ENCODE measurements around the gene CIPC.

The CIPC gene

DNA sequence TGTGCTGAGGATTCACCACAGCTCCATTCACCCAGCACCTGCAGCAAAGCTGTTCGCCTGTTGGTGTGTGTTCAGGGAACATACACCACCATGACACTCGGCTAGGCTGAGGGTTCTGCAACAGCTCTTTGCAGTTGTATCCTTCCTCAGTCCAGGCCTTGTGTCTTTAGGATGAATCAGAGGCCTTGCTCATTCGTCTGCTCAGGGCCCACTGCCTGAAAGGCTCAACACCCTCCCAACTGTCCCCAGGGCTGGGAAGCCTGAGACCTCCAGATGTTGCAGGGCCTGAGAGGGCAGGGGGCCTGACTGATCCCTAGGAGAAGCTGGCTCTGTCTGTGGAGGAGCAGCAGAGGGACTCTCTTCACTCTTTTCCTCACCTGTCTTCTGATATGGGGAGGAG, 32.3 kb downstream of the CIPC start:
- H3K4me3 Mint-ChIP-seq = no peak overlapping the region
- no peaks in the 10 kb centered on the region for H3K36me3 Mint-ChIP-seq (ENCODE audit: insufficient read depth)
- no peaks in the 10 kb centered on the region for H3K9me3 Mint-ChIP-seq
- ATAC-seq (replicated peaks) (no peak), DNase-seq (no peak)
- H3K27me3 Mint-ChIP-seq = peaks cover 65 to 100% of the 10 kb centered on the region in 2 donors
- no peak overlapping the region for H3K27ac Mint-ChIP-seq
- peaks cover 0 to 5% of the 10 kb centered on the region in 2 donors for H3K4me1 Mint-ChIP-seq (ENCODE audit: low read depth in 2 of 2)

GRCh38 chr14:77131206-77131605, 33.1 kb downstream of the CIPC start:
- peaks cover 67 to 100% of the 10 kb centered on the region in 2 donors for H3K27me3 Mint-ChIP-seq
- no peak for ATAC-seq (replicated peaks)
- no peaks in the 10 kb centered on the region for H3K36me3 Mint-ChIP-seq (ENCODE audit: insufficient read depth)
- H3K4me1 Mint-ChIP-seq (ENCODE audit: low read depth in 2 of 2) = peaks cover 0 to 2% of the 10 kb centered on the region in 2 donors
- H3K9me3 Mint-ChIP-seq = no peaks in the 10 kb centered on the region
- H3K4me3 Mint-ChIP-seq = no peak overlapping the region
- DNase-seq = no peak
- H3K27ac Mint-ChIP-seq = no peak overlapping the region

DNA sequence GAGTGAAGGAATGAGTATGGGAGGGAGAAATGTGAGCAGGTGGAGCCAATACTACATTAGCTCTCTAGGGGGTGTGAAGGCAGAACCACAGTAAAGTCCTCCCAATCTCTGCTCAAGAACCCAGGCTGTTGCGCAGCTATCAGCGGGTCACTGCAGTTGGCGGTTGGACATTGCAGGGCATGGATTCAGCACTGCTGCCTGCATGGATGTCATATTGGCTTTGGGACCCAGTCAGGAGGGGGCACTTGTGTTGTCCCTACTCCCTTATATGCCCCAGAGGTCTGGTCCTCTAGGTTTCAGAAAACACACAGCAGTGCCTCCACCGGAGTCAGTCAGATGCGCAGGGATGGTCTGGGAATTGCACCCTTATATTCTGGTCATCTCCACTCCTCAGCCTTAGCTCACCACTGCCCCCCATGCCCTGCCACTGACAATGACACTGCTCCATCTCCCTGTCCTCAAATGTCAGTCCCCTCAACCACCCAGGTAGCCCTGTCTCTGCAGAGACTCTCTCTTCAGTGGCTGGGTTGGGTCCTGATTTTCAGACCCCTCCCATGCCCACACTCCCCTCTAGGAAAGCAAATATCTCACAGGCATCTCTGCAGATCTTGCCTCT, 33.9 kb downstream of the CIPC start:
- no peak overlapping the region for H3K4me3 Mint-ChIP-seq
- no peaks in the 10 kb centered on the region for H3K9me3 Mint-ChIP-seq
- H3K4me1 Mint-ChIP-seq (ENCODE audit: low read depth in 2 of 2) = peaks cover 0 to 2% of the 10 kb centered on the region in 2 donors
- ATAC-seq (replicated peaks) (no peak), DNase-seq (no peak)
- no peaks in the 10 kb centered on the region for H3K36me3 Mint-ChIP-seq (ENCODE audit: insufficient read depth)
- H3K27ac Mint-ChIP-seq = no peak overlapping the region
- peaks cover 72 to 100% of the 10 kb centered on the region in 2 donors for H3K27me3 Mint-ChIP-seq

DNA sequence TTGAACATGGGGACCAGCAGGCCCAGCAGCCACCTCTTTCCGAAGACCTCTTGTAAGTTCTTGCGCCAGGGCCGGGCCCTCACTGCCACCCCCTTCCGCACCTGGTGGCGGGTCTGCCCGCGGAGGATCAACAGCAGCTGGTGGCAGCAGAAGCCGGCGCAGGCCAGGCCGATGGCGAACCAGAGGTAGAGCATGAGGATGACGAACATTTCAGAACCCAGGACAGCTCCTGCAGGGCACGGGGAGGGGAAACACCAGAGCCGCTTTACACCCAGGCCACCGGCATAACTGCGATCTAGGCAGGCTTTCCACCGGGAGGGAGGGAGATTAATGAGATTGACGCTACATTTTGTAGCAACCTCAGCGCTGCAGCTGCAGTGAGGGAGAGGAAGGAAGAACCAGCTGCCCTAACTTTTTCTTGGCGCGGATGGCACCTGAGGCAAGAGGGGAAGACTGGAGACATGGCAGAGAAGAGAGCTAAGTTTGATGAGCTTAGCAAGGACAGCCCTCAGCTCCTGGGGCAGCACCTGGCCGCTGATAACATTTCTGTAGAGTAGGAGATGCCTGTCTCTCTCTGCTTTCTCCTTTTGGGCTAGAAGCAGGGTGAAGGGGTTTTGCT, 35.8 kb downstream of the CIPC start:
- H3K4me3 Mint-ChIP-seq = no peak overlapping the region
- H3K36me3 Mint-ChIP-seq (ENCODE audit: insufficient read depth) = no peaks in the 10 kb centered on the region
- peak; percentile 40 to 50 (median 41) for DNase-seq
- H3K27me3 Mint-ChIP-seq = peaks cover 73 to 100% of the 10 kb centered on the region in 2 donors
- peaks cover 0 to 2% of the 10 kb centered on the region in 2 donors for H3K4me1 Mint-ChIP-seq (ENCODE audit: low read depth in 2 of 2)
- H3K27ac Mint-ChIP-seq = no peak overlapping the region
- peak; percentile 78 for ATAC-seq (replicated peaks)
- no peaks in the 10 kb centered on the region for H3K9me3 Mint-ChIP-seq

- Mint-ChIP-seq H3K27me3 (peaks cover 79 to 94% of the 10 kb centered on the region in 2 donors), H3K27ac (no peak overlapping the region), H3K36me3 (ENCODE audit: insufficient read depth) (no peaks in the 10 kb centered on the region), H3K4me1 (ENCODE audit: low read depth in 2 of 2) (peaks cover 5 to 13% of the 10 kb centered on the region in 2 donors), H3K4me3 (peak overlapping the region; percentile 26 to 59), H3K9me3 (no peaks in the 10 kb centered on the region)
- DNase-seq (no peak), ATAC-seq (replicated peaks) (no peak)
These were observed 41.0 kb downstream of the CIPC start for GRCh38 chr14:77139022-77139421.

DNA sequence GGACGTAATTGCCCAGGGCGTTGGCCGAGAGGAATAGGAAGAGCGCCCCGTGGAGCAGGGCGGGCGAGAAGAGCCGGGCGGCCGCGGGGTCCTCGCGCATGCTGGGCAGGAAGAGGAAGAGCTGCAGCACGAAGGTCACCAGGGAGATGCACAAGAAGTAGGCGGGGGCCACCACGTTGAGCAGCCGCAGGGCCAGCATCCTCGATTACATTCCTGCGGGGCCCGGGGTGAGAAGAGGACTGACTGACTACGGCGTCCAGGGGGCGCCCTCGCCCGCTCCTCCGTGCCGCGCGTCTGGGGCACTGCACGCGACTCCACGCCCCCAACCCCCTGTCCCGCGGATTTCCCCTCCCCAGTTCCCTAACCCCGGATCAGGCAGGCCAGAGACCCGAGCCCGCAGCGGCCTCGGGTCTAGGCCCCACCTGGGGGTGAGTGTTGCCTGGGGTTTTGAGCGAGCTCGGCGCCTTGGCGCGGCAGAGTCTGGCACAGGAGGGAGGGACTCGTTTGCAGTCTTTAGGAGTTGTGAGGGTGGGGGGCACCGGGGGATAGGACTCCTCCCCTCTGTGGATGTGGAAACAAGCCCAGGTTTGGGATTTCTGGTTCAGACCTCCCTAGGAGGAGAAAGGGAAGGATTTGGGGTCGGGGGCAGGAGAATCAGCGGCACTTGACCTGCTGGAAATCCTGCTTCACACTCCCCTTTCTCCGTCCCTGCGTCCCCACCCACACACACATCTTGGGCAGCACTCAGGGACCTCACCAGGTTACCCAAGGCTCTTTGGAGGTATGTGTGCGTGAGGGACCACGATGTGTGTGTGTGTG, 41.7 kb downstream of the CIPC start:
- H3K4me3 Mint-ChIP-seq = peak overlapping the region; percentile 26 to 61
- ATAC-seq (replicated peaks) (peak; percentile 66), DNase-seq (peak in 1 of 3 experiments; percentile 9)
- H3K4me1 Mint-ChIP-seq (ENCODE audit: low read depth in 2 of 2) = peaks cover 5 to 13% of the 10 kb centered on the region in 2 donors
- no peaks in the 10 kb centered on the region for H3K9me3 Mint-ChIP-seq
- H3K36me3 Mint-ChIP-seq (ENCODE audit: insufficient read depth) = no peaks in the 10 kb centered on the region
- H3K27ac Mint-ChIP-seq = no peak overlapping the region
- peaks cover 79 to 94% of the 10 kb centered on the region in 2 donors for H3K27me3 Mint-ChIP-seq

DNA sequence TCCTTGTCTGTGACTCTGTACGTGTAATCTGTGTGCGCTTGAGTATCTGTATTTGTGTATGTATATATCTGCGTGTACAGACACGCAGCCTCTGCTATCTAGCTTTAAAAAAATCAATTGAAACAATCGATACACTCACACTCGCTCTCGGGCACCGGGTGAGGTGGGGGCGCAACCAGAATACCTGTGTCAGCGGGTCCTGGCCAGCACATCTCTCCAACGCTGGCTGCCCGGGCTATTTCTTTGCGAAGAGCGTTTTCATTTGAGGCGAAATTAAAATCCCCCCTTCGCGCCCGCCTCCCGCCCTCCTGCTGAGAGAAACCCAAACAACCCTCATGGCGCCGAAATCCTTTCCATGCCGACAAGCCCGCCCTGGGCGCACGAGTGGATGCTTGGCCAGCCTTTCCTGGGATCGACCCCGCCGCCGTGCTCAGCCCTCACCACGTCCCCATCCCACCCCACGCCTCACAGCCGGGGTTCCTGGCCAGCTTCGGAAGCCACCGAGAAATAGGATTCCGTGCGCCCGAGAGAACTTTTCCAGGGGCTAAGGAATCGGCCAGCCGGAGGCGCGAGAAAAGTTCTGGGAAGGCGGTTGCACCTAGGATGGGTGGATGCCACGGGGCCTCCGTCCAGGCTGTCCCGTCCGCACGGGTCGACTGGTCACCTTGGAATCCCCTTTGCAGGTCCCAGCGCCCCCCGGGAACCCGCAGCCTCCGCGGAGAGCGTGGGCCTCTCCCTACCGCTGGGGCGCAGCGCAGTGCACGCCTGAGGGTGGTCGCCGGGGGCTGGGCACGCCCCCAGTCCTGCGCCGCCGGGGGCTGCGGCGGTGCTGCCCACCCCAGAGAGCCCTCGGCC, 42.5 kb downstream of the CIPC start:
- Mint-ChIP-seq H3K27ac (no peak overlapping the region), H3K36me3 (ENCODE audit: insufficient read depth) (no peaks in the 10 kb centered on the region), H3K9me3 (no peaks in the 10 kb centered on the region), H3K4me1 (ENCODE audit: low read depth in 2 of 2) (peaks cover 5 to 13% of the 10 kb centered on the region in 2 donors), H3K27me3 (peaks cover 79 to 94% of the 10 kb centered on the region in 2 donors), H3K4me3 (peak overlapping the region; percentile 26 to 61)
- no peak for ATAC-seq (replicated peaks)
- no peak for DNase-seq

- H3K27me3 Mint-ChIP-seq = peaks cover 83 to 94% of the 10 kb centered on the region in 2 donors
- no peaks in the 10 kb centered on the region for H3K36me3 Mint-ChIP-seq (ENCODE audit: insufficient read depth)
- H3K4me1 Mint-ChIP-seq (ENCODE audit: low read depth in 2 of 2) = peaks cover 5 to 13% of the 10 kb centered on the region in 2 donors
- H3K9me3 Mint-ChIP-seq = no peaks in the 10 kb centered on the region
- DNase-seq = no peak
- ATAC-seq (replicated peaks) = peak; percentile 29
- peak within 1 kb of the TSS; percentile 67 to 68 for H3K4me3 Mint-ChIP-seq
- H3K27ac Mint-ChIP-seq = no peak within 1 kb of the TSS
These were observed 43.4 kb downstream of the CIPC start, which contains the start of gene ZDHHC22 for GRCh38 chr14:77141214-77142004. Gene ZDHHC22, minus strand, starts transcription at chr14:77141791. Its CDS starts 2,053 bp downstream, at chr14:77139738.

- no peaks in the 10 kb centered on the region for H3K9me3 Mint-ChIP-seq
- peaks cover 83 to 94% of the 10 kb centered on the region in 2 donors for H3K27me3 Mint-ChIP-seq
- peaks cover 5 to 13% of the 10 kb centered on the region in 2 donors for H3K4me1 Mint-ChIP-seq (ENCODE audit: low read depth in 2 of 2)
- ATAC-seq (replicated peaks) = no peak
- peak overlapping the region; percentile 67 to 68 for H3K4me3 Mint-ChIP-seq
- no peak overlapping the region for H3K27ac Mint-ChIP-seq
- H3K36me3 Mint-ChIP-seq (ENCODE audit: insufficient read depth) = no peaks in the 10 kb centered on the region
- DNase-seq = no peak
These were observed 44.1 kb downstream of the CIPC start for GRCh38 chr14:77142005-77142800.

DNA sequence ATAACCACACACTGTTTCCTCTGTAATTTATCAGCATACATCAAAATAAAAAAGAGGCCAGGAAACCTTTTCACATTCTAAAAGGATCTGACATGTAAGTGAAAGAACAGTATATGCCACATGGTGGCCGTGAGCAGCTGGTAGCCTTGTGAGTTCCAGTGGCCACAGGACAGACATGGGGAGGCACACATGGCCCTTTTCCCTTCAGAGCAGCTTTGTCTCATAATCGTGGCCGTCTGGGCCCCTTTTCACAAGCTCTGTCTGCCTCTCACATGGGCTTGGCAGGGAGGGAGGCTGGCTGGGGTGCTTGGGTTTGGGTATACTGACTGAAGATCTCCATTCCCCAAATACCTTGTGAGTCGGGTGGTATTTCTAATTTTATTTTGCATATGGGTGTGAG, 45.0 kb downstream of the CIPC start:
- H3K27me3 Mint-ChIP-seq = peaks cover 77 to 87% of the 10 kb centered on the region in 2 donors
- no peak for ATAC-seq (replicated peaks)
- no peaks in the 10 kb centered on the region for H3K36me3 Mint-ChIP-seq (ENCODE audit: insufficient read depth)

DNA sequence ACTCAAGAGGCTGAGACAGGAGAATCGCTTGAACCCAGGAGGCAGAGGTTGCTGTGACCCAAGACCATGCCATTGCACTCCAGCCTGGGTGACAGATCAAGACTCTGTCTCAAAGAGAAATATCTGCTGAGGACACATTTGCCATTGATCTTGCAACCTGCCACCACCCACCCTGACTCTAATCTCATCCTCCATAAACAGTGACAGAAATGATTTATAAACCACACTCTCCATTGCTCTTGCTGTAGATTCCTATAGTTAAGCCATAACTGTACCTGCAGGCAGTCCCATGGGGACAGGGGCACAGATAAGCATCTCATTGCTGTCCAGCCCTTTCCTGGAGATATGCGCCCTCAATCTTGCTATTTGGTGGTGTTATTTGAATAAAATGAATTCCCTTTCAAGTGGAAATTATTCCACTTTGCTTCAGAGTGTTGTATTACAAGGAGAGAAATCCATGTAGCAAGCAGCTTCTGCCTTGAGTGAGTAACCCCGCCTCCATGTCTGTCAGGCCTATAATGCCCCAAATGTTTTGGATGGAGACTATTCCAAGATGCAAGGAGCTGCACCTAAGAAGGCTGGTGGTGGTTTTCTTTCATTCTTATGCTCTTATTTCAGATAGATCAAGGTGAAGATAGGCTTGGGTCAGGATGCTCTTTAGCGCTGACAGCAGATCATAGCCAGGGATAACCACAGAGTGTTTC, 46.5 kb downstream of the CIPC start:
- ATAC-seq (replicated peaks) = no peak
- no peak for DNase-seq
- Mint-ChIP-seq H3K36me3 (ENCODE audit: insufficient read depth) (no peaks in the 10 kb centered on the region), H3K27ac (no peak overlapping the region), H3K4me1 (ENCODE audit: low read depth in 2 of 2) (peaks cover under 1 to 8% of the 10 kb centered on the region in 2 donors), H3K27me3 (peaks cover 75 to 84% of the 10 kb centered on the region in 2 donors), H3K4me3 (no peak overlapping the region), H3K9me3 (no peaks in the 10 kb centered on the region)

More for the DNA sequence above, 45.0 kb downstream of the CIPC start:
- H3K9me3 Mint-ChIP-seq = no peaks in the 10 kb centered on the region
- H3K27ac Mint-ChIP-seq = no peak overlapping the region
- no peak for DNase-seq
- peaks cover 5 to 13% of the 10 kb centered on the region in 2 donors for H3K4me1 Mint-ChIP-seq (ENCODE audit: low read depth in 2 of 2)
- H3K4me3 Mint-ChIP-seq = no peak overlapping the region
